Stimulated activated CD4-positive, alpha-beta T cell treated with anti-CD3 and anti-CD28 coated beads, Interleukin-1b, Interleukin-23, amount 100 ng/mL, for 4 hours (primary cell): ENCODE measurements around the gene ELFN1.

ENCODE experiments used
- DNase-seq, 2 donors: peaks; one replicate each; pipeline ENCODE4 v3.0.0-alpha.2; 2020; ENCODE audit warnings: low read depth in 2 of 2

Gene ELFN1

GRCh38 chr7:1725199-1725690, 55.2 kb downstream of the ELFN1 start:
- no peak for DNase-seq

DNA sequence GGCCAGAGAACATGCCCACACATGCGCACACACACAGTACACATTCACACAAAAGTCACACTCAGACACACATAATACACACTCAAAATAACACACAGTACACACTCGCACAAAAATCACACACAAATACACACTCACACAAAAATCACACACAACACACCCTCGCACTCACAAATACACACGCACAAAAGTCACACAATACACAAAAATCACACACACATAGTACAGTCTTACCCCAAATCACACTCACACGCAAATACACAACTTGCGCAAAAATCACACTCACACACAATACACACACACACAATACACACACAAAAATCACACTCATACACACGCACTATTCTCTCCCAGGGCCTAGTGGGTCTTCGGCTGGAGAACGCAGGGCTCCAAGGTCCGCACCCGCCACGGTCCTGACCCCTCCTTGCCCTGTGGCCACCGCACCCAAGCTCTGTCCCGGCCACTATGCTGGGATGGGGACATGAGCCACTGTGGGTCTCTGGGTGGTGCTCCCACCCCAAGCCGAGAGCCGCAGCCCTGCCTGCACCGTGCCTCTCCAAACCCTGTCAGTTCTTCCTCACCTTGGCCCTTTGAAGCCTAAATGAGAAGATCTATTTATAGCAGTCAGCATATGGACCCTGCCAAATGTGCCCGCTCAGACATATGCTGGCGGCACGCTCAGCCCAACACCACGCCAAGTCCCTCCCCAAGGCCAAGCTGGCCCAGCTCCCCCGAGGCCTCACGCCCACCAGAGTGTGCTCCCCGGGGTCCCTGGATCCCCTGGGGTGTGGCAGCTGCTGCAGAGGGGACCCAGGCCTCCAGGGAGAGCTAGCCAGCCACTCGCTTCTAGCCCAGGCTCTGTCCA, 55.9 kb downstream of the ELFN1 start:
- no peak for DNase-seq

GRCh38 chr7:1727079-1727478, 57.0 kb downstream of the ELFN1 start:
- no peak for DNase-seq

GRCh38 chr7:1727812-1728570, 57.9 kb downstream of the ELFN1 start:
- DNase-seq = no peak

GRCh38 chr7:1729183-1729582, 59.1 kb downstream of the ELFN1 start:
- no peak for DNase-seq

DNA sequence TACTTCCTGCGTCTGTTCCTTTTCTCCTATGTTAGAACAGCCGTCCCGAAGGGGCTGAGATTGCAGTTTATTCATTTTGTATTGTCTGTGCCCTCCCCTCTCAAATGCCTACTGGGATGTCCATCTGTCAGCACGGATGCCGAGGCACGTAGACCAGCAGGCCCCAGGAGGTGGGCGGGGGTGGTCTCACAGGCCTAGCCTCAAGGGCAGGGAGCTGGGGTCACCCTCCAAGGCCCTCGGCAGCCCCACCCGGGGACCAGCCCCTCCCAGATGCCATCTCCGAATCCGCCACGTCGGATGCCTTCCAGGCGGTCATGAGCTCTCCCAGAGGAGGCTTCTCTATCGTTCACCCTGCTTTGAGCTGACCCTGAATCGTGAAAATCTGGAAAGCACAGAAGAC, 59.7 kb downstream of the ELFN1 start:
- DNase-seq = no peak

- no peak for DNase-seq
Observed at GRCh38 chr7:1732072-1732471, 62.0 kb downstream of the ELFN1 start.

GRCh38 chr7:1732645-1733044, 62.6 kb downstream of the ELFN1 start:
- no peak for DNase-seq

DNA sequence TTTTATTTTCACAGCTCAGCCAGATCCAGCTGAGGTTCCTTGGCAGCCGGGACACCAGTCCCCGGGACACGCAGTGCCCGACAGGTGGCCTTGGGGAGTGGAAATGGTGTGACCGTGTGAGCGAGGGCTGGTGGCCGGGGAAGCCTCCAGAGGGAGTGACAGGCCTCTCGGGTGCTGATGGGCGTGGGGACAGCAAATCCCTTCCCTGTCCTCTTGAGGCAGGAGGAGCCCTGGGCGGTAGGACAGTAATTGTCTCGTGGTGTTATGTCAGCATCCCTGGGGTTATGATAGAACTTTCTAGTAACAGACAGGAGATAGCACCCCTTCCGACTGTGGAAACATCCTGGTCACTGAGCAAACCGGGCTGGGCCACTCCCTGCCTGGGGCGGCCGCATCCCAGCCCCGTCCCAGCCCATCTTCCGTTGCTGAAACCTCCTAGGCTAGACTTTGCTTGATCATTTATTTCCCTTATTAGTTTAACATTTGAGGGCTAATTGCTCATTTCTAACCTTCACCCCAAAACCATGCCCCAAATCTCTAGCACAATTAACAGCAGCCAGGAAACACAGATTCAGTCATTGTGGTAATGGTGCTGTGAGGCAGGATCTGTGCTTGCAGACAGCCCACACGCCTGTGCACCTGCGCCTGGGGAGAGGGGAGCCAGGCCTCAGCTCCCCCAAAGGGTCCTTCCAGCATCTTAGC, 63.3 kb downstream of the ELFN1 start:
- DNase-seq = no peak

DNA sequence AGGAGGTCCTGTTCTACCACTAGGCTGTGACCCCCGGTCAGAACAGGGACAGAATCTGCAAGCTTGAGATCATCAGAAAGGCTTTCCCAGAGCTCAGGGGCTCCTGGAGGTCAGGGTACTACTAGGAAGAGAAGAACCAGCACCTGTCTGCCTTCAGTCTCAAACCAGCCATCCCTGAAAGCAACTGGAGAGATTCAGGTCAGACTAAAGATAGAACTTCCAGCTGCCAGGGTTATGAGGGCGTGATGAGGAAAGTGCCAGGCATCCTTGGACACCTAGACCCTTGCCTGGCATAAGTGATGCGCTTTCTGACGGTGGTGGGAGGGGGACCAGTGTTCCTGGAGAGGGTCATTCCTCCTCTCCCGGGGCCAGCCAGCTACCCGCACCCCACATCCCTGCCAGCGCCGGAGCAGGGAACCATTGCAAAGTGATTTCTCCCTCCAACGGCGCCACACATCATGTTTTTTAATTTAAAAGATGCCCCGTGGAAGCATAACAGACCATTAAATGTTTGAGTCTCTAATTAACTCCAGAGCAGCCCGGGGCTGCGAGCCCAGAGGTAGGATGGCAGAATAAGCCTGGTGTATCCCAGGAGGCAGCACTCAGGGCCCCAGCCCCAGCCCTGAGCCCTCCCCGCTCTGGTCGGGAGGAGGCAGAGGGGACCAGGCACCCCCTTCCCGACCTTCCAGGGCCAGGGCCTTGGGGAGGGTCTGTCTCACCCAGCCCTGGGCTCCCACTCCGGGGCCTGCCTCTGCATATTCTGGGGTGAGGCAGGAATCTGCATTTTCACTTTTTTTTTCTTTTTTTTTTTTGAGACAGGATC, 64.0 kb downstream of the ELFN1 start:
- no peak for DNase-seq

- DNase-seq = no peak
Observed at GRCh38 chr7:1735262-1735661, 65.2 kb downstream of the ELFN1 start.

- no peak for DNase-seq
Observed at GRCh38 chr7:1735806-1736483, 65.9 kb downstream of the ELFN1 start.

DNA sequence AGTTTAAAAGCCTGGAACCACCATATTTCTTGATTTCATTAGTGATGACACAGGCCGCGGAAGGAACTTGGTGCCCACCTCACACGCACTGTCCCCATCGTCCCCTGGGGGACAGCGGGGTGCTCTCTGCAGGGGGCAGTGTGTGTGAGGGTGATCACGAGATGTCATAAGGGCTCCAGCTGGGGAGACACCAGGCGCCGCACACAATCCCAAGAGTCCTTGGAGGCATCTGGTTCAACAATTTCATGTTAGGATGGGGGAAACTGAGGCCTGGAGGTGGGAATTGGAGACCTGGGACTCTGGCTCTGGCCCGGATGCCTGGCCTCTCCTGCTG, 66.4 kb downstream of the ELFN1 start:
- no peak for DNase-seq

- DNase-seq = no peak
Observed at GRCh38 chr7:1736830-1737229, 66.8 kb downstream of the ELFN1 start.

DNA sequence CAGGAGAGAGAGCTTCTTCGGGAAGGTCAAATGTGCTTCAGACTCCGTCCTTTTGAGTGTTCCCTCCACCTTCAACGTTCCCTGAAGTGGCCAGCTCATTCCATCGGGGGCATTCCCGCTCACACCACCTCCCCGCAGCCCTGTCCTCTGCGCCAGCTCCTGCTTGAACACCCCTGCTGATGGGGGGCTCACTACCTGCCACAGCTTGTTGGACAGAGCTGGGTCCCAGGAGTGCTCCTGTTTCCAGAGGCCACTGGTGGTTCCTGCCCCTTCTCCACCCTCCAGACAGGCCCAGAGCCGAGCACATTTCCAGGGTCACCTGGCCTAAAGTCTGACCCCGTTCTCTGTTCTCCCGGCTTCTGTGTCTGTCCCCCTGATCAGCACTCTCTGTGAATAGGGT, 67.4 kb downstream of the ELFN1 start:
- no peak for DNase-seq

DNA sequence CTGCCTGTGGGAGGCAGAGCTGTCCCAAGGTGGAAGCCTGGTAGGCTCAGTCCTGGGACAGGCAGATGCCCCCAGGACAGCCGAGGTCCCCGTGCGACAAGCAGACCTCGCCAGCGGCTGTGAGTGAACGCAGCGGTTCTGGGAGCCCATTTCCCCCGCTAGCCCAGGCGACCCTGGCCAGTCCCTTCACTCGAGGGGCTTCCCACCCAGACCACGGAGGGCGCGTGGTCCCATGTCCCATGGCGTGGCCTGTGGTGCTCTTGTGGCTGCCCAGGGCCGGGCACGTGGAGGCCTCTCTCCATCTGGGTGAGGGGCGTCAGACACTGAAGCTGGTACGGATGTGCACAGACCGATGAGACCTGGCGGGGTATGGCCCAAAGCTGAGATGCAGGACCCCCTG, 67.9 kb downstream of the ELFN1 start:
- DNase-seq = no peak

DNA sequence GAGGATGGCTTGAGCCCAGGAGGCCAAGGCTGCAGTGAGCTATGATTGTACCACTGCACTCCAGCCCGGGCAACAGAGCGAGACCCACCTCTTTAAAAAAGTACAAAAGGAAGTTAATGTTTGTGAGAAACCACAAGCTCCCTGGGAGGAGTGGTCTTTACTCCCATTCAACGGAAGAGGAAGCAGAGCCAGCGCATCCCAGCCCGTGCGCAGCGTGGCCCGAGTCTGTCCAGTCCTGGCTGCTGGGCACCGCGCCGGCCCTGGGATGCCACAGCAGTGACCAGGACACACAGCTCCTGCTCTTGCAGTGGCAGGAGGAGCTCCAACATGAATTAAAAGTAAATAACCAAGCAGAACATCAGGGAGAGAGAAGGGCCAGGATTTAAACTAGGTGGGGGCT, 68.4 kb downstream of the ELFN1 start:
- no peak for DNase-seq

DNA sequence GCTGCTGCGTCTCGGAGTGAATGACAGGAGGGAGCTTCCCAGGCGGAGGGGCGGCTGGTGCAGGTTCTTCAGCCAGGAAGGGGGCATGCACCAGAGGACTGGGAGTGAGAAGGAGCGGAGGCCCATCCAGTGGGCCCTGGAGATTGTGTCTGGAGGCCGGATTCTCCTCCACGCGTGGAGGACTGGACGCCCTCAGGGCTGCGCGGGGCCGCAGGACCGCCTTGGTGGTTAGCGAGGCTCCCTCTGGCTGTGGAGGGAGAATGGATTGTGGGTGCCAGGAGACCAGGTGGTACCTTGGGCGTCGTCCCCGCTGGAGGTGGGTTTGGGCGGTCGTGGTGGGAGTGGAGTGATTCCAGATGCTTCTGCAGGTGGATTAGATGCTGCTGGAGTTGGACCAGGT, 68.9 kb downstream of the ELFN1 start:
- DNase-seq = no peak

DNA sequence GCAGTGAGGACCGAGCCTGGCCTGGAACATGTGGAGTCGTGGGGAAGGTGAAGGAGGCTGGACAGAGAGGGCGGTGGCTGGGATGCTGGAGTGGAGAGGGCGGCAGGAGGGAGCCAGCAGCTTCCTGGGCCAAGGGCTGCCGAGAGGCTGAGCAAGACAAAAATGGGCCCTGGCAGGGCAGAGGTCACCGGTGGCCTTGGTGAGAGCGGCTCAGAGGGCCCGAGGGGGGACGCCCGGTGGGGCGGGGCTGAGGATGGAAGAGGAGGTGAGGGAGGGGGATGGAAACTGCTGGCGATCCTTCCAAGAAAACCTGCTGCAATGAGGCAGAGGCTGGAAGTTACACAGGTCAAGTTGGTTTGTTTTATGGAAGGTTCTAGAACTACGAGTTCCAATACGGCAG, 69.5 kb downstream of the ELFN1 start:
- DNase-seq = no peak

- DNase-seq = no peak
Observed at GRCh38 chr7:1740214-1740613, 70.1 kb downstream of the ELFN1 start.

DNA sequence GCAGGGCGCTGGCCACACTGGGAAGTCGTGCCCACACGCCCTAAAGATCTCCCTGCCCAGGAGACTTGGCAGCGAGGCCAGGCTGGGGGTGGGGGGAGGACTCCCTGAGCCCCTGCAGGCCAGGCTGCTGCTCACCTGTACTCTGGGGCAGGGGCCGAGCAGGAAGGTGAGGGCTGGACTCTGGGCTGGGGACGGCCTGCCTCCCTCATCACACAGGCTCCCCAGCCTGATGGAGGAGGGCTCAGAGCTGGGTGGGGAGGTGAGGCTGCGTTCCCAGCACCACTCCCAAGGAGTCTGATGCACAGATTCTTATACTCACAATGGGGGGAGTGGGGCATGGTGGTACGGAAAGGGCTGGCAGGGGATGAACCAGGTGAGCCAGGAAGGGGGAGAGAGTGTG, 71.2 kb downstream of the ELFN1 start:
- no peak for DNase-seq
